Choroid plexus epithelial cell (primary cell): Measurements from ENCODE around the gene GNG12.

Experiments used
- DNase-seq: peaks from one replicate; pipeline ENCODE4 v3.0.0-alpha.2; 2010; ENCODE audit warnings: low read depth
- H3K4me3 ChIP-seq: 2 replicates; pipeline ENCODE4 v1.5.1; 2011; ENCODE audit warnings: low read depth, mild to moderate bottlenecking, control low read depth, low read length, moderate library complexity
- TF ChIP-seq, protein P1 (sequence below): conservative IDR thresholded peaks from 2 replicates; pipeline ENCODE4 v1.5.1; 2011; ENCODE audit warnings: low read depth, mild to moderate bottlenecking, control low read depth, inconsistent platforms, low read length, moderate library complexity

The GNG12 gene

DNA sequence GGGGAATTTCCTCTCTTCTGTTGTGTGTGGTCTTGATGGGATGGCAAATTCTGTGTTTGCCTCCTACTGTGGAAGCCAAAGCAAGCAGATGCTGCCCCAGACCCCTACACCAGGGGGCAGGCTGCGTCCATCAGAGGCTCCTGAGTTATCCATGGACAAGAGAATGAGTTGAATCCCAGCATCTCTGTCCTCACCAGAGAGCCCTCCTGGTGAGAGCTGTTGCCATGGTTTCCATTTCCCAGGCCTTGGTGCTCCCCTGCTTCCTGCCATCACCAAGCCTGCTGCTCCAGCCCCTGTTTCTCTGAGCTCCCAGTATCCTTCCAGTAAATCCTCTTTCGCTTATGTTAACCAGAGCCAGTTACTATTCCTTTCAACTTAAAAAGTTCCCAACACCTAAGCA, 20.4 kb upstream of the GNG12 start:
- TF ChIP-seq, protein P1, sequence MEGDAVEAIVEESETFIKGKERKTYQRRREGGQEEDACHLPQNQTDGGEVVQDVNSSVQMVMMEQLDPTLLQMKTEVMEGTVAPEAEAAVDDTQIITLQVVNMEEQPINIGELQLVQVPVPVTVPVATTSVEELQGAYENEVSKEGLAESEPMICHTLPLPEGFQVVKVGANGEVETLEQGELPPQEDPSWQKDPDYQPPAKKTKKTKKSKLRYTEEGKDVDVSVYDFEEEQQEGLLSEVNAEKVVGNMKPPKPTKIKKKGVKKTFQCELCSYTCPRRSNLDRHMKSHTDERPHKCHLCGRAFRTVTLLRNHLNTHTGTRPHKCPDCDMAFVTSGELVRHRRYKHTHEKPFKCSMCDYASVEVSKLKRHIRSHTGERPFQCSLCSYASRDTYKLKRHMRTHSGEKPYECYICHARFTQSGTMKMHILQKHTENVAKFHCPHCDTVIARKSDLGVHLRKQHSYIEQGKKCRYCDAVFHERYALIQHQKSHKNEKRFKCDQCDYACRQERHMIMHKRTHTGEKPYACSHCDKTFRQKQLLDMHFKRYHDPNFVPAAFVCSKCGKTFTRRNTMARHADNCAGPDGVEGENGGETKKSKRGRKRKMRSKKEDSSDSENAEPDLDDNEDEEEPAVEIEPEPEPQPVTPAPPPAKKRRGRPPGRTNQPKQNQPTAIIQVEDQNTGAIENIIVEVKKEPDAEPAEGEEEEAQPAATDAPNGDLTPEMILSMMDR = peak; percentile 100
- H3K4me3 ChIP-seq = no peak overlapping the region
- peak; percentile 97 for DNase-seq

DNA sequence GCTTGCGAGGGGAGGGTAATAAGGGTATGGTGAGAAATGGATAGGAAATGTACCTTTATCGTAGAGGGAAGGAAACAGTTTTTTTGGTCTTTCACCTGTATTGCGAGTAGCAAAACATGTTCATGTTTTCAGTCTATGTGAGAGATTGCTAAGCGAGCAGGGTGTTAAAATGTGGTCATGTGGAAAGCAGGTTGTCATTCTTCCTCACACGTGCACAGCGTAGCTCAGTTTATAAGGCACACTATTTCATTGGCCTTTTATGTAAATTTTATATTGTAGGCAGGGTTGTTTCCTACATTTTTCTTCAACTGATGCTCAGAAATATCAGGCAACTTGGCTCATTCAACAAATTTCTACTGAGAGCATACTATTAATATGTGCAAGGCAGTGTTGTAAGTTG, 18.5 kb upstream of the GNG12 start:
- no peak overlapping the region for H3K4me3 ChIP-seq
- no peak for DNase-seq
- TF ChIP-seq, protein P1 = no peak

DNA sequence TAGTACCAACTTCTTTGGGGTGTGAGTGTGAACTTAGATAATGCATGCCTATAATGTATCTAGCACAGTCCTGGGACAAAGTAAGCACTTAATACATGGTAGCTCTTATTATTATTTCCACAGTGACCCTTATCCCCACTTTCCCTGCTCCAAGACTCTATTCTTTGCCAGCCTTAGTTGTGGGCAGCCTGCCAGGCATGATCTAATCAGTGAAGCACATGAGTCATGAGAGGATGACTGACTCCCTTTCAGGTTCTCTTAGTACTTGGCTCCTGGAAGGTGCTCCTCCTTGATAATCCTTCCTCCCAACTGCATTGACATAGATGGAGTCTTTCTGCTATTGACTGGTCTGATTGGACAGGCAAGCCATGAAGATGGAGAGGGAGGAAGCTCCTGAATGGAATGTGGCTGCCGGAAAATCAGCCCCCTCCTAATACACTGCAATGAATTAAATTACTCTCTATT, 17.4 kb upstream of the GNG12 start:
- H3K4me3 ChIP-seq = no peak overlapping the region
- peak; percentile 91 for DNase-seq
- TF ChIP-seq, protein P1 = no peak

DNA sequence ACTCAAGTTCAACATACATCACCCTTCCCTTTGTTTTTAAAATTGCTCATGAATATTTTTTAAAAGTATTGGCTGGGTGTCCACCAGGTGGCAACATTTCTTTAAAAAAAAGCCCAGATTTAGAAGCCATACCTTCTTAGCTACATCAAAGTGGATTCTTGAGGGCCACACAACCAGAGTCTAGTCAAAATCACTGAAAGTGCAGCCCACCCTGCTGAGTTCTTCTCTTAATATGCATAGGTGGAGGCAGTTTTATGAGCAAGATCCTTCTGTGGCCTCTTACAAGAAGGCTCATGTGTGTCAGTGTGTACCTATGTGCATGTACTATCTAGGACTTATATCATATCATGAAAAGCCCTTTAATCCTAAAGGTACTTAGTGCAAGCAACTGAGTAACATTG, 16.9 kb upstream of the GNG12 start:
- peak; percentile 70 for DNase-seq

DNA sequence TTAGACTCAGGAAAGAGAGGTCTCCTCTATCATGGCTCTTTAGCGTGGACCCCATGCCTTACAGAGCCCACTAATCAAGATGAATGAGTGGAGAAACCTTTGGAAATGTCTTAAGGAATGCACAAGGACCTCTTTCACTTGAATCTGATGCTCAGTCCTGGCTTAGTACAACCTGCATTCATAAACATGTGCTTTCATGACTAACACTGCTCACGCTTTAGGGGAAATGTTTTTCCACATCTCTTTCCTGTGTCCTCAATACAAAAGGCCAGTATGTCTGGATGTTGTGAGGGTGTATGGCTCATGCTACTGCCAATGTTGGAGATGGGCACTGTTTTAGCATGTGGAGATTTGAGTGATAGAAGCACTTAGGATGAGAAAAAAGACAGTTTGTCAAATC, 14.2 kb upstream of the GNG12 start:
- TF ChIP-seq, protein P1 = no peak
- no peak overlapping the region for H3K4me3 ChIP-seq
- peak; percentile 52 for DNase-seq

More for the DNA sequence above, 16.9 kb upstream of the GNG12 start:
- H3K4me3 ChIP-seq = no peak overlapping the region
- TF ChIP-seq, protein P1 = peak; percentile 60

DNA sequence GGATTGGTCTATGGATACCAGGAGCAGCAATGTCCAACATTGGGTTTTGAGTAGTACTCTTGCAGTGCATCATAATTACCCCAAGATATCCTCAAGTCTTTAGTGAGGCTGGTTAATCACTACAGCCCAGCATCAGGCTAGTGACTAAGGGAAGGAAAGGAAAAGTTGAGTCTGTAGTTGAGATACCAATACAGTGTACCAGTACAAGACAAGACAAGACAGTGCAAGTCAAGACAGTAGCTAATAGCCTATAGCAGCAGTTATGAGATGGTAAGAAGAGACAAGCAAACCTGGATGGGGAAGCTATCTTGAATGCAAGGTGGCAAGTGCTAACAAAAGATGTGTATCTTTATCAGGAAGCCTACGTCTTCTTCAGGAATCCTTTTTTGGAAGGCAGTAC, 13.3 kb upstream of the GNG12 start:
- H3K4me3 ChIP-seq = no peak overlapping the region
- TF ChIP-seq, protein P1 = no peak
- DNase-seq = no peak

DNA sequence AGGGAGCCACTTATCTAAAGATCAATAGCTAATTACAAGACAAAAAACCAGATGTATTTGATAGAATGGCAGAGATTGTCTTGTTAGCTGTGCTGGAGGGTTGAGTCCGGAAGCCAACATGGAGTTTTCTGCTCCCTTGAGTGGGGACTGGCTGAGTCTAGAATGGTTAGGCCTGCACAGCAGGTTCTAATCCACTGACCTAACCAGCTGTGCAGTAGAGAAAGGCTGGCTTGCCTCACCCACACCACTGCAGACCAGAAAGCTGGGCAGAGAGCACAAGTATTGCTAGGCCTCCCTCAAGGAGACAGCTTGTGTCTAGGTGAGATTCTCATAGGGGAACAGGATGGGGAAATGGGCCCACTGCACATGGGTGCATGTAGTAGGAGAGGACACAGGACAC, 11.7 kb upstream of the GNG12 start:
- TF ChIP-seq, protein P1 = no peak
- no peak for DNase-seq
- H3K4me3 ChIP-seq = no peak overlapping the region
